CD14-positive monocyte (primary cell): Measurements from ENCODE around the gene KIRREL3. TPM values are rescaled to one million over a fixed set of nuclear protein-coding genes. Genes with fewer than 3 reads are reported as not detected.
A peak's percentile ranks its signal among the peaks of the same experiment; 100 is the strongest.

Source experiments
- DNase-seq, 3 donors: peaks; one replicate each; pipeline ENCODE4 v3.0.0-alpha.2; 2011 to 2022
- H2AFZ ChIP-seq: 2 replicates; pipeline ENCODE4 v1.6.0; 2012; ENCODE audit warnings: mild to moderate bottlenecking, low read depth, low read length, inconsistent platforms; ENCODE audit not compliant: insufficient read depth, poor library complexity, severe bottlenecking
- H3K27ac ChIP-seq, 2 donors: 1 replicate in 1 of 2; 2 replicates in 1 of 2; pipeline ENCODE4 v1.5.1; 2012 to 2013; ENCODE audit warnings: low read length in 2 of 2, control low read depth in 1 of 2, inconsistent platforms in 1 of 2, low read depth in 1 of 2, mild to moderate bottlenecking in 1 of 2
- H3K27me3 ChIP-seq, 2 donors: one replicate each; pipeline versions ENCODE4 v1.6.0 to v1.6.1; 2011 to 2013; ENCODE audit warnings: low read length in 2 of 2; ENCODE audit not compliant: control insufficient read depth in 2 of 2, insufficient read depth in 2 of 2
- H3K36me3 ChIP-seq, 2 donors: replicated peaks in 1 of 2; 1 replicate in 1 of 2; 2 replicates in 1 of 2; pipeline versions ENCODE4 v1.5.1 to v1.6.1; 2012 to 2013; ENCODE audit warnings: low read length in 2 of 2, control low read depth in 1 of 2, inconsistent platforms in 1 of 2, mild to moderate bottlenecking in 1 of 2; ENCODE audit not compliant: insufficient read depth in 2 of 2, control insufficient read depth in 1 of 2
- H3K4me1 ChIP-seq, 2 donors: 1 replicate in 1 of 2; 2 replicates in 1 of 2; pipeline versions ENCODE4 v1.5.1 to v1.6.1; 2012 to 2013; ENCODE audit warnings: low read length in 2 of 2, control low read depth in 1 of 2, inconsistent platforms in 1 of 2, mild to moderate bottlenecking in 1 of 2, moderate library complexity in 1 of 2; ENCODE audit not compliant: insufficient read depth in 2 of 2, control insufficient read depth in 1 of 2
- H3K4me2 ChIP-seq: replicated peaks from 2 replicates; pipeline ENCODE3; 2012; ENCODE audit warnings: low read length, moderate library complexity, mild to moderate bottlenecking; ENCODE audit not compliant: poor library complexity, severe bottlenecking; ENCODE audit errors: extremely low read depth
- H3K4me3 ChIP-seq, 3 experiments: fragments of 200-600 bp in 1 of 3; sonication (generic) in 1 of 3; replicated peaks in 1 of 3; 1 replicate in 2 of 3; 2 replicates in 1 of 3; pipeline ENCODE4 v1.5.1; 2011 to 2013; ENCODE audit warnings: low read length in 3 of 3, mild to moderate bottlenecking in 3 of 3, control low read depth in 2 of 3, low read depth in 2 of 3, inconsistent platforms in 1 of 3, moderate library complexity in 1 of 3
- H3K79me2 ChIP-seq: 2 replicates; pipeline ENCODE4 v1.6.0; 2012; ENCODE audit warnings: mild to moderate bottlenecking, control low read depth, inconsistent platforms, low read length, moderate library complexity; ENCODE audit not compliant: insufficient read depth
- H3K9ac ChIP-seq: 2 replicates; pipeline ENCODE4 v1.6.0; 2017; ENCODE audit warnings: low read length, mild to moderate bottlenecking; ENCODE audit not compliant: insufficient read depth, poor library complexity, severe bottlenecking
- H3K9me3 ChIP-seq, 2 donors: replicated peaks in 1 of 2; 1 replicate in 1 of 2; 2 replicates in 1 of 2; pipeline versions ENCODE4 v1.5.1 to v1.6.1; 2012 to 2013; ENCODE audit warnings: low read length in 2 of 2, control low read depth in 1 of 2; ENCODE audit not compliant: control insufficient read depth in 1 of 2, insufficient read depth in 1 of 2
- H4K20me1 ChIP-seq: 2 replicates; pipeline ENCODE4 v1.6.0; 2012; ENCODE audit warnings: mild to moderate bottlenecking, low read length, control low read depth, moderate library complexity; ENCODE audit not compliant: insufficient read depth
- H3K27ac Mint-ChIP-seq, 7 donors: one replicate each; pipeline ENCODE4 v1.8.0; 2020; ENCODE audit warnings: mild to moderate bottlenecking in 7 of 7, mixed read lengths in 7 of 7, moderate library complexity in 6 of 7, inconsistent platforms in 2 of 7
- H3K27me3 Mint-ChIP-seq, 3 donors: one replicate each; pipeline ENCODE4 v1.8.0; 2021 to 2022; ENCODE audit warnings: low read depth in 3 of 3, mild to moderate bottlenecking in 3 of 3, mixed read lengths in 3 of 3, moderate library complexity in 3 of 3, inconsistent platforms in 1 of 3
- H3K36me3 Mint-ChIP-seq, 2 donors: one replicate each; pipeline ENCODE4 v1.8.0; 2020; ENCODE audit warnings: mixed read lengths in 2 of 2, inconsistent platforms in 1 of 2, mild to moderate bottlenecking in 1 of 2
- H3K4me1 Mint-ChIP-seq: one replicate; pipeline ENCODE4 v1.8.0; 2020; ENCODE audit warnings: mild to moderate bottlenecking, mixed read lengths
- H3K4me3 Mint-ChIP-seq, 2 donors: one replicate each; pipeline ENCODE4 v1.8.0; 2020; ENCODE audit warnings: mild to moderate bottlenecking in 2 of 2, mixed read lengths in 2 of 2, moderate library complexity in 1 of 2
- H3K9me3 Mint-ChIP-seq, 7 donors: one replicate each; pipeline ENCODE4 v1.8.0; 2020 to 2022; ENCODE audit warnings: mixed read lengths in 7 of 7, mild to moderate bottlenecking in 6 of 7, moderate library complexity in 6 of 7, inconsistent platforms in 2 of 7
- CTCF ChIP-seq: fragments of 200-600 bp; IDR thresholded peaks from one replicate; pipeline ENCODE4 v1.8.0; 2022; ENCODE audit warnings: antibody characterized with exemption, mild to moderate bottlenecking
- WGBS: methylation state at CpG from one replicate; pipeline ENCODE4 v1.1.5; 2013; ENCODE audit warnings: missing lambda C conversion rate; ENCODE audit not compliant: insufficient coverage; 5-methylcytosine and 5-hydroxymethylcytosine counted together
- intact Hi-C, 2 donors: fragments of 100-400 bp; cut with micrococcal nuclease; formaldehyde crosslinking; loops; one replicate each; pipeline versions ENCODE4 v1.15.0 to v1.15.1; 2023
- polyA plus RNA-seq, 3 donors: library from polyadenylated mRNA; depleted of rRNA in 1 of 3; unstranded in 2 of 3; stranded (reverse) in 1 of 3; fragments of 300-500 nt in 2 of 3; fragments of >200 nt in 1 of 3; fragmentation: Illumina TruSeq in 2 of 3; gene quantifications; 1 replicate in 2 of 3; 2 replicates in 1 of 3; pipeline ENCODE4 v1.2.3, GENCODE V29; 2012 to 2021

KIRREL3 gene
- polyA plus RNA-seq, 3 donors: not detected

- Mint-ChIP-seq H3K4me1 (peaks cover 17% of the 10 kb centered on the region), H3K9me3 (peaks cover 0 to 1% (median 0%) of the 10 kb centered on the region in 7 donors), H3K27me3 (peaks cover 0 to 7% (median 6%) of the 10 kb centered on the region in 3 donors), H3K4me3 (no peak overlapping the region), H3K36me3 (no peaks in the 10 kb centered on the region), H3K27ac (no peak overlapping the region)
- 75% methylated on average over 1 of the region's 9 CpGs for WGBS
- Histone ChIP-seq H3K9ac (no peak overlapping the region), H3K4me2 (no peak overlapping the region), H3K4me1 (peaks cover 13 to 14% of the 10 kb centered on the region in 2 donors), H2AFZ (no peak overlapping the region), H3K27me3 (no peaks in the 10 kb centered on the region), H3K9me3 (no peaks in the 10 kb centered on the region), H3K27ac (no peak overlapping the region), H3K4me3 (no peak overlapping the region), H3K79me2 (no peaks in the 10 kb centered on the region), H4K20me1 (no peaks in the 10 kb centered on the region), H3K36me3 (no peaks in the 10 kb centered on the region)
- intact Hi-C loops: loop anchor here in 1 of 2 donors (5.0 kb wide), 1 partner anchor 165 kb away; no protein-coding TSS in a partner anchor
- TF ChIP-seq CTCF: no peak
- no peak for DNase-seq
Observed at GRCh38 chr11:126476977-126477376, 523.6 kb downstream of the KIRREL3 start.

DNA sequence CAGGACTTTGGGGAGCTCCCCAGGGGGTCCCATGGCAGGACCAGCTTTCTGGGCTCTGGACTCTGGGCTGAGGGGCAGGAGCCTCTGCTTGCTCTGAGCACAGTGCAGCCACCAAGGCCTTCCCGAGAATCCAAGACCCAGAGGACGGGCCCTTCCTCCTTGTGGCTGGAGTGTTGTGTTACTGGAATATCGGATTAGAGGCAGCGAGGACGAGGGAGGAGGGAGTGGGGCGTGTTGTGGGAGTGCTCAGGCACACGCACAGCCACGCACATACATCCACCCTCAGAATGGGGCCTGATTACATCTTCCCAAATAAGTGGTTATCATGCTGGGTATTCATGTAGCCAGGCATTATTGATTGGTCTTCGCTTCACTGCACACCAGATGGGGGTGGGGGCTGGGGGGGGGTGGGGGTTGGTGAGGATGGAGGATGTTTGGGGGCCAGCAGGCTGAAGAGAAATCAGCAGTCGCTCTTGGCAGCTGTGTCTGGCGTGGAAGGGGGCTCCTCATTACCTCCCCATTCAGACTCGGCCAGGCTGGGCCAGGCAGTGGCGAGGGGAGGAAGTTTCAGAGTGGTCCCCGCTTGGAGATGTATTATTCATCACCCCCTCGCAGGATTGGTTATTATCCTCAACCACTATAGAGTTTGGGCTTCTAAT is 524.2 kb downstream of the KIRREL3 start:
- no peaks in the 10 kb centered on the region for H3K36me3 Mint-ChIP-seq

More for the DNA sequence above, 524.2 kb downstream of the KIRREL3 start:
- Mint-ChIP-seq H3K27me3 (peaks cover 0 to 6% (median 6%) of the 10 kb centered on the region in 3 donors), H3K4me3 (no peak overlapping the region), H3K27ac (peak overlapping the region in 1 of 7 donors; percentile 10), H3K9me3 (peaks cover 0 to 1% (median 0%) of the 10 kb centered on the region in 7 donors), H3K4me1 (peaks cover 17% of the 10 kb centered on the region)
- Histone ChIP-seq H3K27me3 (no peaks in the 10 kb centered on the region), H2AFZ (no peak overlapping the region), H3K4me3 (no peak overlapping the region), H3K4me1 (peaks cover 13 to 14% of the 10 kb centered on the region in 2 donors), H3K27ac (no peak overlapping the region), H3K4me2 (no peak overlapping the region), H3K79me2 (no peaks in the 10 kb centered on the region), H3K36me3 (no peaks in the 10 kb centered on the region), H3K9me3 (no peaks in the 10 kb centered on the region), H4K20me1 (no peaks in the 10 kb centered on the region), H3K9ac (no peak overlapping the region)
- no peak for DNase-seq
- intact Hi-C loops: loop anchor here in 1 of 2 donors (5.0 kb wide), 1 partner anchor 164 kb away; no protein-coding TSS in a partner anchor
- WGBS: 100% methylated on average over 1 of the region's 15 CpGs
- no peak for TF ChIP-seq CTCF
